Left lobe of liver (tissue), 2 donors: Measurements from ENCODE around the gene TMX4. TPM values are rescaled to one million over a fixed set of nuclear protein-coding genes. Genes with fewer than 3 reads are reported as not detected.
"Not testable (repeated sequence)": the region's sequence is repeated elsewhere in the genome, so short reads cannot be mapped to it uniquely, and the experiment has no call there.

Source experiments
- ATAC-seq: fragments of 200-7000 bp; cut with Tn5 transposase; one replicate; pipeline ENCODE4 v1.9.1; 2020; ENCODE audit warnings: mild to moderate bottlenecking, moderate library complexity
- DNase-seq: peaks from one replicate; pipeline ENCODE4 v3.0.0-alpha.2; 2020; ENCODE audit warnings: low spot score
- total RNA-seq: library from RNA; stranded (reverse); gene quantifications from one replicate; pipeline ENCODE4 v1.2.1, GENCODE V29; 2021
- donor health status: DM: no; HTN: no; CAD: no; lungs with moderate emphysema.
- donor health status: DM: no; HTN: yes; CAD: no.

TMX4 gene, protein sequence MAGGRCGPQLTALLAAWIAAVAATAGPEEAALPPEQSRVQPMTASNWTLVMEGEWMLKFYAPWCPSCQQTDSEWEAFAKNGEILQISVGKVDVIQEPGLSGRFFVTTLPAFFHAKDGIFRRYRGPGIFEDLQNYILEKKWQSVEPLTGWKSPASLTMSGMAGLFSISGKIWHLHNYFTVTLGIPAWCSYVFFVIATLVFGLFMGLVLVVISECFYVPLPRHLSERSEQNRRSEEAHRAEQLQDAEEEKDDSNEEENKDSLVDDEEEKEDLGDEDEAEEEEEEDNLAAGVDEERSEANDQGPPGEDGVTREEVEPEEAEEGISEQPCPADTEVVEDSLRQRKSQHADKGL
- total RNA-seq = 30.5 TPM

DNA sequence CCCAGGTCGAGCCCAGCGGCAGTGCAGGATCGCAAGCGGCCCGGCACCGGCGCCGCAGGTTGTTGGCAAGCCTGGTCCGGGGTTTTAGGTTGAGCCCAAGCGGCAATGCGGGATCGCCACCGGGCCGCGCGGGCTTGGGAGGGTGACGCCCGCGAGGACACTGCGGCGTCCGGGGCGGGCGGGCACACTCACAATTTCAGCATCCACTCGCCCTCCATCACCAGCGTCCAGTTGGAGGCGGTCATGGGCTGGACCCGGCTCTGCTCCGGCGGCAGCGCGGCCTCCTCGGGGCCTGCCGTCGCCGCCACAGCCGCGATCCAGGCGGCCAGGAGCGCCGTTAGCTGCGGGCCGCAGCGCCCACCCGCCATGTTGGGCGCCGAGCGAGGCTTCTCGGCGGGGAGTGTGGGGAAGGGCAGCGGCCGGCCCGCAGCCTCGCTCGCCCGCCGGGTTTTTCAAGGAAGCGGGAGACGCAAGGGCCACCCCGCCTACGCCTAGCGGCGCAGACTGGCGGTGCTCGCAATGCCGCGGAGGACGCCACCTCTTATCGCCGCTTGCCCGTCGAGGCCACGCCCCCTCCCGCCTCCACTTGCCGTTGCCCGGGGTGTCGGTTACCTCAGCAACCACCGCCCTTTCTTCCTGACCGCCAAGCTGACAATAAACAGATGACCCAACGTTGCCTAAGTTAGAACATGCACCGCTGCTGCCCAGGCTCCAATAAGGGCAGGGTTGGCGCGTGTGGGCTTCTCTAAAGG lies at the start of gene TMX4:
TMX4 (minus strand) TSS at position 516 of the 752 bp plus-strand sequence; CDS start at position 368, 148 bp downstream.
- DNase-seq = peak; percentile 99

DNA sequence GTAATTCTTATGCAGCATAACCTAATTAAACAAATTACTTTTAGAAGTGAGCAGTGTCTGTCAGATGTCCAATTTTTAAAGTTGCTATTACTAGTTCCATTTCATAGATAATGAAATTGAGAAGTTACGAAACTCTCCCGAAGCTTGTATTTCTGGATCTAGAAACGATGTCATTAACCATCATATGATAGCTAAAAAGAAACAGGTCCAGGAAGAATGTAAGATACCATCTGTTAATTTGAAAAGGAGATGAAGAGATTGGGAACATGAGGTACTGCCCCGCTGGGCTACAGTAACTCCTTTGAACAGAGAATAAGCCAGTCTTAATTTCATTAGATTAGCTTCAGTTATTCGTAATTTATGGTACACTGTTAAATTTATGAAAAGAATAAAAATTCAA lies 47.5 kb upstream of the TMX4 start:
- no peak for ATAC-seq
- DNase-seq = no peak

More for the DNA sequence above, at the start of gene TMX4:
- ATAC-seq = peak; percentile 96

DNA sequence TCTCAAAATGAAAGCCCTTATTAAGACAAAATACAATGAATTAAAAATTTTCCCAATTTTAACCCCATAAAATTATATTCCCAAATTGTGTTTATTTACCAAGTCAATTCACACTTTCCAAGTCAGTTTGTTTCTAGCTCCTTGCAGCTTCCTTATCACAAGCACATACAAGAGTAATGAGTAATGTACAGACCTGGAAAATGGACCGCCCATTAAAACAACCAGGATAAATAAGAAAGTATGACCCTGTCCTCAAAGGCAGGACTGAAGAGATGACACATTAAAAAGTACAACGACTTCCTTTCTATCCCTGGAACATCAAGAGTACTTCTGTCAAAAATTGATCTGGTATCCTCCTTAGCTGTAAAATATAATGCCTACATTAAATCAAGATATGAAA lies 47.1 kb upstream of the TMX4 start:
- no peak for ATAC-seq
- DNase-seq = no peak

DNA sequence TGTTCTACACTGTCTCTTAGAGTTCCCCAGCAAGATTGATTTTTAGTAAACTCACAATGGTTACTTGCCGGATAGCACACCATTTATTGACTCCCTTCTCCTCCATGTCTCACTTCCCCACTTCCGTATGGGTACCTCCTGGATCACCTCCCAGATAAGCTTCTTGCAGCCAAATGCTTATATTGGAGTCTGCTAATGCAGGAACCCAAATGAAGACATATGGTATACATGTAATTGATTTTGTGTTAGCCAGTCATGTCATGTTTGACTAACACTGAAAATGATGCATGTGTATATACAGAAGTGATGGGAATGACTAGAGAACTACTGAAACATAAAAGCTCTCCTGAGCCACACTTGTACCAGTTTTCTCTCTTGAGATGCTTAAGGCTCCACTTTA lies 46.1 kb upstream of the TMX4 start:
- ATAC-seq (no peak), DNase-seq (no peak)

DNA sequence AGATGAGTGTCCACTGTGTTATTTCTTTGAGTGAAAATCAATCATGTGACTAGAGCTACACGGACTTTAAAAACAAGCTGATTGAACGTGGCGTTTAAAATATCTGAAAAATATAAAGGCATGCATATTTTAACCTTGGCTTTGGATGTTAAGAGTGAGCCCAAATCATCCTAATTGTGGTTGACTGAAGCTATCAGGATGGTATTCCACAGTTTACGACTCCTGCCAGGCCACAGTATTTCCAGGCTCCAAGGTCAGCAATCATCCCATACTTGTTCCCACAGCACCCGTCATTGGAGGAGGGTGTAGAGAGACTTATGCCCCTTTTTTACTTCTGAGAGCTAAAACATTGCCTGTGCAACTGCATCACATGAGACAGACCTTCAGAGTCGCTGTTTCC lies 43.2 kb upstream of the TMX4 start:
- no peak for ATAC-seq
- no peak for DNase-seq

DNA sequence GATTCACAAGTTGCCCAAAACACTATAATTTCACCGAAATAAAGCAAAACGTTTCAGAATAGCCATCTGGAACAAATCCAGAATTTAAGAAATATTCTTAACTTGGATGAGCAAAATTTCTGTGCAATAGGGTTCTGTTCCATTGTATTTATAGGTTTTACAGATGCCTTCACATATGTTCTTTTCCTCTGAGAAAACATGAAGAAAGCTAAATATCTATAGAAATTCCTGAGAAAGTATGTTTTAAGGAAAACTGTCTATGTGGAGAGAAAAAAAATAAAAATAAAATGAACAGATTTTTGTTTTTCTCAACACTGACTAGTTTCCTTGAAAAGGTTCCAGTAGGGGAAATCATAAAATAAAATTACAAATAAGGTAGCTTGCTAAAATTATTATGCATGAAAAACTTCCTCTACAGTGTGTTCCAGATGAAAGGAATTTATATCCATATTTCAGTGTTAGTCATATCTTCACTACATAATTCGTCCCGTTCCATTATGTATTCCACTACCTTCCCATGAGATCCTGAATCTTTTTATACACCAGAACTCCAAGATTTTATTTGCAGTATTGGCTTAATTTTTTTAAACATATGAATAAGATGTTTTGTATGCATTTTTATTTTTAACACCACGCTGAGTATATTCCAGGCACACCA lies 42.4 kb upstream of the TMX4 start:
- ATAC-seq = no peak

DNA sequence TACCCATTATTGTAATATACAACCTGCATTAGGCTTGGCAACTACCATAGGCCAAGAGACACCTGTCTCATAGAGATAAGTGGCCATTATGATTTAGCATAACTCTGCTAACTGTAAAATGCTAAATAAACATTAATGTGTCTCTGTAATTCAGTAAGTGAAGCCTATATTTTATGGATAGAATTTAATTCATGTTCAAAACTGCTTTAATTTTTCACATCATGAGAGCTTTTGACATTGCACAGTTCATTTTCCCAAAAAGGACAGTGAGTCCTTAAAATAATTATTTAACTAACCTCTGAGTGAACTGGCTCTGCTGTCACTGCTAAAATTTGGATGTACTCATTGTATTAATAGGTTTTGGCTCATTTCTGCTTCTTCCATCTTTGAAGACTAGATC lies 41.4 kb upstream of the TMX4 start:
- ATAC-seq = no peak
- DNase-seq = no peak

More for the DNA sequence above, 42.4 kb upstream of the TMX4 start:
- no peak for DNase-seq

DNA sequence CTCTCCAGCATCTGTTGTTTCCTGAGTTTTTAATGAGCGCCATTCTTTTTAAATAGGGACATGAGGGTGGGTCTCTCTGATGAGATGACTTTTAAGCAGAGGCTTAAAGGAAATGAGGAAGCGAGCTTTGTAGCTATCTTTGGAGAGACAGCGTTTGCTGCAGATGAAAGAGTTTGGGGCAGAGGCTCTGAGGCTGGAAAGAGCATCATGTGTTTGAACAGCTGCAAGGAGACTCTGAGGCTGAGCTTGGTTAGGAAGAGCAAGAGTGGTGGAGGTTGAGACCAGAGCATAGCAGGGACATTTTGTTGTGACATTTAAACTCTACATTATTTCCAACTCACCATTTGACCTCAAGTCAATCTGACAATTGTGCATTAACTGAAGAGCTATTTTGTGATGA lies 38.3 kb upstream of the TMX4 start:
- no peak for ATAC-seq

DNA sequence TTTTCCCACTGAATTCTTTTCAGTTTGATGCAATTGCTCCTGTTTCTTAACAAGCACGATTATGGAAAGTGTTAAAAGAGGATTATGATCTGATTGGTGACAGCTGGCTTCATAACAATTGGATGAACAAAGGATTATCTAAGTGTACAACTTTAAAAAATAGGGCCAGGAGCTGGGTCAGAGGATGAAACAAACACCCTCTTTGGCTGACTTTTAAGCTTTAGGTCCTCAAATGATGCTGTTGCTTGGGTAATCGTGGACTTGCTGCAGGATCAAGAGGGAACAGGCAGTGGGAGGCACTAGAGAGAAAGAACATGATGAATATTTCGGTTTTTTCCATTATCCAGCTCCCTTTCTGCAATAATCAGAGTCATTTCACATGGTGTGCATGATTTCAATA lies 35.5 kb upstream of the TMX4 start:
- DNase-seq (no peak), ATAC-seq (no peak)

More for the DNA sequence above, 38.3 kb upstream of the TMX4 start:
- DNase-seq = no peak

DNA sequence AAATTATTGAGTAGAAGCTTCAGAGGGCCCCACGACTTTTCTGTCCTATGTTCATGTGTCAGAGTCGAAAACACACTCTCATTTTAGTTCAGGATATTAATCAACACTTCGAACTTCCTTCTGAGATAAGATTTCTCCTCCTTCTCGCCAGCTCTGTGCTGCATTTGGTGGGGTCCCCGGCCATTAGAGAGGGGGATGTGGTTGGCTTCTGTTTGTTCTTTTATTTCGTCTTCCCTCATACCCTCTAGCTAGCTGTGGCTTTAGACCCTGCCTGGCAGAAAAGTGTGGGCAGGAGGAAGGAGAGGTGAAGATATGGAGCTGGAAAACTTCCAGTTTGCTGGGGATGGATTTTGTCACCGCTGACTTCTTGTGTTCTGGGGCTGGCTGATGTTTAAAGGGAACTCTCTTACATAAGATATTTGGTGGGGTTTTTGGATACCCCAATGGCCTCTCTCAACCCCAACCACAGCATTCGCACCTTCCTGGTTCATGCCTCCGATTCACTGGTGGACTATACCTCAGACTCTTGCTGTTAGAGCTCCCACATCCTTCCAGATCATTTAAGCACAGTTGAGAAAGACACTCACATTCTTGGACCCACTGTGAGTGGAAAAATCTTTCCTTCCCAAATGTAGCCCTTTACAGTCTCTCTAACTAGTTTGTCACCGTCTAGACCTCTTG lies 30.7 kb upstream of the TMX4 start:
- DNase-seq (no peak), ATAC-seq (no peak)

DNA sequence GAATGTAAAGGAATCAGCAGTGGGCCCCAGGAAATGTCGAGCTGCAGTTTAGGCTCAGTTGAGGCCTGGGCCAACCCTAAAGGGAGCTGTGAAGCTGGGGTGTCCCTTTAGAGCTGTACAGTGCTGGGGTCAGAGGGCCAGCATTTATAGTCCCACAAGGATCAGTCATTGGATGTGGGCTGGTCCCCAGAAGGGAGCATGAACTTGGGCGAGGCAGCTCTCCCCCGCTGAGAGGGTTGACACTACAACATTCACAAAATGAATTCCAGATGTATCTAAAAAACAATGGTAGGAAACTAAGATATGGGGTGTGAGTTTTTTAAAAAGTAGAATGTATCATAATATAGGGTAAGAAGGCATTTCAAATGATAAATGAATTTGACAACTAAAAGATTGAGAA lies 29.7 kb upstream of the TMX4 start:
- no peak for ATAC-seq
- DNase-seq = no peak

DNA sequence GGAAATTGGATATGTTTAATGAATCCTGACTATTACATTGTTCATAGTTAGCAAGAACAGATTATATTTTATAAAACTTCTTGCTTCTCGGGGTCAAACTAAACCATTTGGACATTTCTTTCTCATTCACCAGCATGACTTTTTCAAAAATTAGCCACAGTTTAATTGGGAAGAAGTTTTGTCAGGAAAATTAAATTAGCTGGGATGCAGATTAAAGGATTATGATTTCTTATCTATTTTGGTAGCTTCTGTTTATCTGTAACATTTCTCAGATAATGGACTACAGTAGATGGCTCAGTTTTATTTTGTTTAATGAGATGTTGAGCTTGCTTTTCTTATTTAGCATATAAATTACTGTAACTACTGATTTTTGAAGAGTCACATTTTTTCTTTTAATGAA lies 26.4 kb upstream of the TMX4 start:
- ATAC-seq = no peak
- no peak for DNase-seq

DNA sequence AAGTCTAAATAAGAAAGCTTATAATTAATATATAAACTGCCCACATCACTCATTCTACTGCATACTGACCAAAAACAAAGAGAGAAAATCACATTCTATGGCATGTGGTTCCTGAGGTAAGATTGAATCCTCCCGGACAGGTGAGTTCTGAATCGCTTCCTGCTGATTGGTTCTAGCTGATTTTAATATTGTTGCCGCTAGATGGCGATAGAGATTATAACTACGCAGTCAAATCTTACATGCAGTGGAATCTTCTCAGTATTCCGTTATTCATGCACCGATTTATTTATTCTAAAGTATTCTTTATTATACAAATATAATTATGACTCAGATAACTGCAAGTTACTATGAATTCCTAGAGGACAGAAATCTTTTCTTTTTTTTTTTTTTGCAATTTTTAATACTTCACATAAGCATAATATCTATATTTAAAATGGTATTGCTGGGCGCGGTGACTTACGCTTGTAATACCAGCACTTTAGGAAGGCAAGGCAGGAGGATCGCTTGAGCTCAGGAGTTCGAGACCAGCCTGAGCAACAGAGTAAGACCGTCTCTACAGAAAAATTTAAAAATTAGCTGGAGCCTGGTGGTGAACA lies 24.2 kb upstream of the TMX4 start:
- ATAC-seq (peak; percentile 97), DNase-seq (no peak)

DNA sequence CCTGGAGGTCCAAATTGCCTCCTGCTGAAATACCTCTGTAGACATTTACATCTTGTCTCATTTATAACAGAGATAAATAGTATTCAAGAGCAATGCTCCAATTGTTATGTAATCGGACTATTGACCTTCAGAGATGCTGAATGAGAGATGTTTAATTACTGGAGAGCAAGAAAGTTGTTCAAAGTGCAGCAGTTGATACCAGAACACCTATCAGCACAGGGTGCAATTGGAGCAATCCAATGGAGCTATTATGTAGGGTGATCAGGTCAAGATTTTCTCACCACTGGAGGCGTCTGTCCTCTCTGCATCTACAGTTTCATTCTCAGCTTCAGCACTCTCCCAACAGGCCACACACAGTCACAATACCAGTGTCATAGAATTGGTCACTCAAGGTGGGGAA lies 19.5 kb upstream of the TMX4 start:
- DNase-seq = no peak
- peak; percentile 67 for ATAC-seq

DNA sequence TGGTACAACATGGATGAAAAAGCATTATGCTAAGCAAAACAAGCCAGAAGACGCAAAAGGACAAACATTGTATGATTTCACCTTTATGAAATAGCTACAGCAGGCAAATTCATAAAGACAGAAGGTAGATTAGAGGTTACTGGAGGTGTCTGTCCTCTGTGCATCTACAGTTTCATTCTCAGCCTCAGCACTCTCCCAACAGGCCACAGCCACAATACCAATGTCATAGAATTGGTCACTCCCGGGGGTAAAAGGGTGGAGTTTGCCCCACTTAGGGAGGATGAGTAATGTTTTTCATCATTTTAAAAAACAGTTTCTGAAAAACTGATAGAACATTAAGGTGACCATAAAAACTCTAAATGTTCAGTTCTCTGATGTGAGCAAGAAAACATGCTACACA lies 17.2 kb upstream of the TMX4 start:
- no peak for ATAC-seq
- DNase-seq = no peak

DNA sequence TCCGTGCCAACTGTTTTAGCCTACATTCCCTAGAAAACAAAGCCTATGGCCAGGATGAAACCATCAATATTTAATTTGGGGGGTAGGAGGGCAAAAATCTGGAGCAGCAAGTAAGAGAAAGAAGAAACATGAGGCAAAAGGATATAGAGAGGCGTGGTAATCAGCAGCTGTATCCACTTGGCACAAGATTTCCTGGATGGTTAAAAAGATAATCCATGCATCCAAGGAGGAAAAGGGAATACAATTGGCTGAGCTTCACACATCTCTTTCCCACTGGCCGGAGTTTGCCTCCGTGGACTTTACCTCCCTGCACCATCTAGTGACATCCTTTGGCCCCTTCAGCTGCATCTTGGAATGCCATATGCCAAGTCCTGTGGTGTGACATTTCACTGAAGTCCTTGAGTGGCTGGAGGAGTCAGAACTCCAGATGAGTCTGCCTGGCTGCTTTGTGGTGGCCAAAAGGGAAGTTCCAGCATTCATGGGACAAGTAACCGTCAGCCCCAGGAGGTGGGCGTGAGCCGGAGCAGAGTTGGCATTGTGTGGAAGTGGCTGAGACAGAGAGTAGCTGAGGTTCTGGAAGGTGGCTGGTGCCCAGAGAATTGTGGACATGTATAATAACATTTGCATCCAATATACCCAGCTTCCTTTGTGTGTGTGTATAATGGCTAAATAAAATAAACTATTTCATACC lies 13.7 kb upstream of the TMX4 start:
- DNase-seq (no peak), ATAC-seq (no peak)

DNA sequence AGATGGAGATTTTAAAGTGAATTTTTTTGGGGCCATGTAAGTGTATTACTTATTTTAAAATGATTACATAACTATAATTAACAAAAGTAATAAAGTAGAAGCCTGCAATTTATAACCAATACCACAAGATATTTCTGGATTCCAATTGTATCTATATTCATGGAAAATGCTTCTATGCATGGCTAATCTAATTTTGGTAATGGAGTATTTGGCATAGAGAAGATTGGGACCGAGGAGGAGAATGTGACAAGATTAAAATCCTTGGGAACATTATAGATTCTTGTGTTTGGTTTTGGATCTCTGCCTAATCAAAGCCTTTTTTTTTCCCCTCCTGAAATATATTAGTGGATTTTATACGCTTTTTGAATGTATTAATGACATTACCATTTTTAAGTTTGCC lies 12.9 kb upstream of the TMX4 start:
- ATAC-seq = no peak
- DNase-seq = no peak

DNA sequence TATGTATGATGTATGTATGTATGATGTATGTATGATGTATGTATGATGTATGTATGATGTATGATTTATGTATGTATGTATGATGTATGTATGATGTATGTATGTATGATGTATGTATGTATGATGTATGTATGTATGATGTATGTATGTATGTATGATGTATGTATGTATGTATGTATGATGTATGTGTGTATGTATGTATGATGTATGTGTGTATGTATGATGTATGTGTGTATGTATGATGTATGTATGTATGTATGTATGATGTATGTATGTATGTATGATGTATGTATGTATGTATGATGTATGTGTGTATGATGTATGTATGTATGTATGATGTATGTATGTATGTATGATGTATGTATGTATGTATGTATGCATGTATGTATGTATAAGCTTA lies 12.0 kb upstream of the TMX4 start:
- not testable (repeated sequence) for DNase-seq, ATAC-seq

DNA sequence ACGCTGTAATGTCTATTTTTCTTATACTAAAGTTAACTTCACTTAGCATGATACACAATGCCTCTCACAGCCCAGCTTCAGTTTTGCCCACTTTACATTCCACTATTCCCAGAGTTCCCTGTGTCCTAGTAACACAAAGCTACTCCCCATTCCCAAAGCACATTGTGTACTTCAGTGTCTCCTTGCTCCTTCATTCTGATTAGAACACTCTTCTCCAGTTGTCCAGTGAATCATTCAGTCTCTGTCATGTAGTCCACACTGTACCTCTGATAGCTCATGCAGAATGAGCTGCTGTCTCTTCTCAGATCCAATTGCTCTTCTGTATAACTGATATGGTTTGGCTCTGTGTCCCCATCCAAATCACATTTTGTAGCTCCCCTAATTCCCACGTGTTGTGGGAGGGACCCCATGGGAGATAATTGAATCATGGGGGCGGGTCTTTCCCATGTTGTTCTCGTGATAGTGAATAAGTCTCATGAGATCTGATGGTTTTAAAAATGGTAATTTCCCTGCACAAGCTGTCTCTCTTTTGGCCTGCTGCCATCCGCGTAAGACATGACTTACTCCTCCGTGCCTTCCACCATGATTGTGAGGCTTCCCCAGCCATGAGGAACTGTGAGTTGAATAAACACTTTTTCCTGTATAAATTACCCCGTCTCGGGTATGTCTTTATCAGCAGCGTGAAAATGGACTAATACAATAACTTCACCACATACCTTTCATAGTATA lies 2.1 kb upstream of the TMX4 start:
- no peak for ATAC-seq
- no peak for DNase-seq
